Naive thymus-derived CD8-positive, alpha-beta T cell (primary cell): ENCODE results near the gene EXD3. TPM values are rescaled to one million over a fixed set of nuclear protein-coding genes. Genes with fewer than 3 reads are reported as not detected.
"Not testable (repeated sequence)": the region's sequence is repeated elsewhere in the genome, so short reads cannot be mapped to it uniquely, and the experiment has no call there.

ENCODE experiments used
- ATAC-seq, 2 donors: fragments of 150-1000 bp; cut with Tn5 transposase in 1 of 2; sonication (Bioruptor Pico), chemical (Tn5 transposase) in 1 of 2; 1 replicate in 1 of 2; 2 replicates in 1 of 2; pipeline ENCODE4 v1.10.0; 2021; ENCODE audit warnings: mild to moderate bottlenecking in 2 of 2, moderate library complexity in 2 of 2
- POLR2A ChIA-PET: fragments of 350-600 bp; sonication (Branson Sonifier 250); formaldehyde crosslinking; loops from one replicate; lab custom pipeline; 2021; ENCODE audit warnings: antibody characterized with exemption; lab: Charles Lee
- DNase-seq, 10 donors: peaks; one replicate each; pipeline versions ENCODE4 v3.0.0 to v3.0.0-alpha.2; 2020 to 2022
- H3K27ac Mint-ChIP-seq, 10 donors: one replicate each; pipeline ENCODE4 v1.8.0; 2020 to 2022; ENCODE audit warnings: mild to moderate bottlenecking in 10 of 10, mixed read lengths in 10 of 10, moderate library complexity in 4 of 10, inconsistent platforms in 1 of 10
- H3K27me3 Mint-ChIP-seq, 5 donors: one replicate each; pipeline ENCODE4 v1.8.0; 2021 to 2022; ENCODE audit warnings: mixed read lengths in 5 of 5
- H3K36me3 Mint-ChIP-seq, 3 donors: one replicate each; pipeline ENCODE4 v1.8.0; 2020 to 2022; ENCODE audit warnings: mixed read lengths in 3 of 3, mild to moderate bottlenecking in 2 of 3, inconsistent platforms in 1 of 3
- H3K4me1 Mint-ChIP-seq, 4 donors: one replicate each; pipeline ENCODE4 v1.8.0; 2021 to 2022; ENCODE audit warnings: mixed read lengths in 4 of 4
- H3K4me3 Mint-ChIP-seq, 10 donors: one replicate each; pipeline ENCODE4 v1.8.0; 2020 to 2022; ENCODE audit warnings: mild to moderate bottlenecking in 10 of 10, mixed read lengths in 10 of 10, moderate library complexity in 6 of 10, inconsistent platforms in 1 of 10
- H3K9me3 Mint-ChIP-seq, 9 donors: one replicate each; pipeline ENCODE4 v1.8.0; 2020 to 2022; ENCODE audit warnings: mixed read lengths in 9 of 9, mild to moderate bottlenecking in 3 of 9, inconsistent platforms in 1 of 9, moderate library complexity in 1 of 9
- polyA plus RNA-seq, 3 donors: library from polyadenylated mRNA; unstranded; fragments of 300-500 nt; fragmentation: Illumina TruSeq; gene quantifications; one replicate each; pipeline ENCODE4 v1.2.3, GENCODE V29; 2021
- total RNA-seq, 8 experiments: library from RNA in 2 of 8; stranded (reverse) in 2 of 8; gene quantifications; one replicate each; pipeline ENCODE4 v1.2.3 and lab custom pipeline; 2021 to 2026

Gene EXD3
- total and polyA plus RNA-seq, 5 experiments from 2014 or later = 2.6 to 28.3 (median 4.3) TPM

GRCh38 chr9:137383784-137384756 lies 38.9 kb downstream of the EXD3 start:
- POLR2A ChIA-PET = no interaction called here
- no peak for ATAC-seq
- Mint-ChIP-seq H3K27ac (peak overlapping the region in 5 of 10 donors; percentile 38 to 81 (median 72)), H3K4me1 (peaks cover 5 to 17% (median 11%) of the 10 kb centered on the region in 4 donors), H3K9me3 (no peaks in the 10 kb centered on the region), H3K27me3 (no peaks in the 10 kb centered on the region), H3K4me3 (peak overlapping the region in 1 of 10 donors; percentile 38), H3K36me3 (no peaks in the 10 kb centered on the region)
- peak in 1 of 10 donors; percentile 53 for DNase-seq

DNA sequence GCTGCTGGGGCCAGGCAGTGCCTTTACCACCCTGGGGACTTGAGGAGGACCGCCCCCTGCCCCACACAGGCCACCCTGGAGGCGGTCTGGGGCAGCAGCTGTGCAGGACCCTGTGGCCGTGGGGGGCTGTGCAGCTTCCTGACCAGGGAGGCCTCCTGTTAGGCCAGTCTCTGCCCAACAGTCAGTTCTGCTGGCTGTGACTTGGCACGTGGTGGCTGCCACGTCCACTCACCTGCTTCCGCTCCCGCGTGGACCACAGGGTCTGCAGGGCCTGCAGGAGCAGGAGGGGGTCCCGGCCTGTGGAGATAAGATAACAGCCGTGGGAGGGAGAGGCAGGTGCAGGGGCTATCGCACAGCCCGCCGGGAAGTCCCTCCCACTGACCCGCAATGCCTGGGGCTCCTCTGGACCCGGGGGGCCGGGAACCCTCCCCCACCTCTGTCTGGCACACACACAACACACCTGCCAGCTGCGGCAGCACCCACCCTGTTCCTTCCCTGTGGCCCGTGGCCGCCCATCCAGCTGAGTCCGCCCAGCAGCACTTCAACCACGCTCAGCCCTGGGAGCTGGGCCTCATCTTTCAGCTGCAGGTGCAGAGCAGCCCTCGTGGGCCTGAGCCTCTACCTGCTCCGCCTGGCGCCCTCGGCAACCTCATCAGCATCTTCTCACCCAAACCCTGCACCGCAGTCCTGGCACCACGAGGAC lies 39.7 kb downstream of the EXD3 start:
- POLR2A ChIA-PET = no interaction called here
- peaks cover 0 to 2% (median 0%) of the 10 kb centered on the region in 3 donors for H3K36me3 Mint-ChIP-seq
- DNase-seq (peak in 1 of 10 donors; percentile 41), ATAC-seq (no peak)
- H3K9me3 Mint-ChIP-seq = no peaks in the 10 kb centered on the region
- H3K4me1 Mint-ChIP-seq = peaks cover 7 to 17% (median 11%) of the 10 kb centered on the region in 4 donors
- H3K4me3 Mint-ChIP-seq = no peak overlapping the region
- H3K27ac Mint-ChIP-seq = peak overlapping the region in 2 of 10 donors; percentile 34 to 79
- no peaks in the 10 kb centered on the region for H3K27me3 Mint-ChIP-seq

GRCh38 chr9:137382444-137383080 lies 40.4 kb downstream of the EXD3 start:
- POLR2A ChIA-PET = no interaction called here
- Mint-ChIP-seq H3K4me1 (peaks cover 7 to 12% (median 9%) of the 10 kb centered on the region in 4 donors), H3K4me3 (no peak overlapping the region), H3K27me3 (no peaks in the 10 kb centered on the region), H3K27ac (peak overlapping the region in 2 of 10 donors; percentile 48 to 83), H3K36me3 (peaks cover 0 to 2% (median 0%) of the 10 kb centered on the region in 3 donors), H3K9me3 (no peaks in the 10 kb centered on the region)
- DNase-seq = peak in 1 of 10 donors; percentile 40
- ATAC-seq = no peak

- DNase-seq = peak in 1 of 10 donors; percentile 48
- H3K27ac Mint-ChIP-seq = peak overlapping the region in 3 of 10 donors; percentile 48 to 84 (median 74)
- no peak overlapping the region for H3K4me3 Mint-ChIP-seq
These were observed 41.2 kb downstream of the EXD3 start for GRCh38 chr9:137381501-137382443.

DNA sequence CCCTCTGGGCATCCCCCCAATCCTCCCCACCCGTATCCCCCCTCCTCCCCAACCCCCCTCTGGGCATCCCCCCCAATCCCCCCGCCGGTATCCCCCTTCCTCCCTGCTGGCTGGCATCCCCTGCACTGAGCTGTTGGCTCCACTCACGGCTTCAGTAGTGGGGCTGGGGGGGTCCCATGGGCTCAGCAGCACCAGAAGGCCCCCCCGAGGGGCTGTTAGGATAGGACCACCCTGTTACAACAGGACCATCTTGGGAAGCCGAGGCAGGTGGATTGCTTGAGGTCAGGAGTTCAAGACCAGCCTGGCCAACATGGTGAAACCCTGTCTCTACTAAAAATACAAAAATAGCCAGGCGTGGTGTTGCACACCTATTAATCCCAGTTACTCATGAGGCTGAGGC lies 42.4 kb downstream of the EXD3 start:
- no peak for ATAC-seq
- H3K36me3 Mint-ChIP-seq = peaks cover 0 to 2% (median 0%) of the 10 kb centered on the region in 3 donors
- H3K27me3 Mint-ChIP-seq = no peaks in the 10 kb centered on the region
- no peak overlapping the region for H3K4me3 Mint-ChIP-seq
- DNase-seq = peak in 1 of 10 donors; percentile 47
- no peaks in the 10 kb centered on the region for H3K9me3 Mint-ChIP-seq
- POLR2A ChIA-PET = no interaction called here
- no peak overlapping the region for H3K27ac Mint-ChIP-seq
- peaks cover 0 to 3% (median under 1%) of the 10 kb centered on the region in 4 donors for H3K4me1 Mint-ChIP-seq

More at GRCh38 chr9:137381501-137382443, 41.2 kb downstream of the EXD3 start:
- POLR2A ChIA-PET = no interaction called here
- ATAC-seq = no peak
- Mint-ChIP-seq H3K27me3 (no peaks in the 10 kb centered on the region), H3K9me3 (no peaks in the 10 kb centered on the region), H3K4me1 (peaks cover 3 to 4% (median 4%) of the 10 kb centered on the region in 4 donors), H3K36me3 (peaks cover 0 to 2% (median 0%) of the 10 kb centered on the region in 3 donors)

- DNase-seq (no peak), ATAC-seq (no peak)
- Mint-ChIP-seq H3K4me1 (peaks cover 0 to 3% (median under 1%) of the 10 kb centered on the region in 4 donors), H3K36me3 (peaks cover 0 to 2% (median 0%) of the 10 kb centered on the region in 3 donors), H3K27me3 (no peaks in the 10 kb centered on the region), H3K9me3 (no peaks in the 10 kb centered on the region), H3K27ac (peak overlapping the region in 1 of 10 donors; percentile 70), H3K4me3 (no peak overlapping the region)
- POLR2A ChIA-PET = no interaction called here
These were observed 42.8 kb downstream of the EXD3 start for GRCh38 chr9:137380171-137380570.

GRCh38 chr9:137379761-137380161 lies 43.2 kb downstream of the EXD3 start:
- POLR2A ChIA-PET = no interaction called here
- DNase-seq = peak in 1 of 10 donors; percentile 45
- Mint-ChIP-seq H3K4me3 (no peak overlapping the region), H3K27me3 (no peaks in the 10 kb centered on the region), H3K4me1 (peaks cover 0 to 3% (median under 1%) of the 10 kb centered on the region in 4 donors), H3K27ac (no peak overlapping the region), H3K9me3 (no peaks in the 10 kb centered on the region), H3K36me3 (peaks cover 0 to 2% (median 0%) of the 10 kb centered on the region in 3 donors)
- ATAC-seq = no peak

GRCh38 chr9:137378688-137379410 lies 44.1 kb downstream of the EXD3 start:
- peak in 1 of 10 donors; percentile 38 for DNase-seq
- H3K4me1 Mint-ChIP-seq, H3K9me3 Mint-ChIP-seq, H3K27me3 Mint-ChIP-seq, POLR2A ChIA-PET, H3K4me3 Mint-ChIP-seq, ATAC-seq, H3K36me3 Mint-ChIP-seq: not testable (repeated sequence)
- H3K27ac Mint-ChIP-seq = peak overlapping the region in 2 of 10 donors; percentile 5 to 49

DNA sequence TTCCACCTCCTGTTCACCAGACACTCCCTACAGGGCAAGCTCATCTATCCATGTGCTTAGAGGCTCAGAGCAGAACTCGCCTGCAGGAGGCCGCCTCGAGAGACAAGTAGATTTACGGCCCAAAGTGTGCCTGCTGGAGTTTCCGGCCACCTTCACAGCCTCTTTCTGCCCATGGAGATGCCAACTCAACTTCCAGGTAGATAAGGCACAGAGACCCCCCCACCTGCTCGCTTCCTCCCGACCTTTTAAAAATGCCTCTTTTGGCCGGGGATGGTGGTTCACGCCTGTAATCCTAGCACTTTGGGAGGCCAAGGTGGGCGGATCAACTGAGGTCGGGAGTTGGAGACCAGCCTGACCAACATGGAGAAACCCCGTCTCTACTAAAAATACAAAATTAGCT lies 46.6 kb downstream of the EXD3 start:
- Mint-ChIP-seq H3K4me1 (peaks cover 0 to 3% (median 0%) of the 10 kb centered on the region in 4 donors), H3K27ac (no peak overlapping the region), H3K36me3 (peaks cover 0 to 4% (median 0%) of the 10 kb centered on the region in 3 donors), H3K9me3 (no peaks in the 10 kb centered on the region), H3K4me3 (no peak overlapping the region), H3K27me3 (no peaks in the 10 kb centered on the region)
- no peak for ATAC-seq
- POLR2A ChIA-PET = no interaction called here
- DNase-seq = peak in 1 of 10 donors; percentile 41

DNA sequence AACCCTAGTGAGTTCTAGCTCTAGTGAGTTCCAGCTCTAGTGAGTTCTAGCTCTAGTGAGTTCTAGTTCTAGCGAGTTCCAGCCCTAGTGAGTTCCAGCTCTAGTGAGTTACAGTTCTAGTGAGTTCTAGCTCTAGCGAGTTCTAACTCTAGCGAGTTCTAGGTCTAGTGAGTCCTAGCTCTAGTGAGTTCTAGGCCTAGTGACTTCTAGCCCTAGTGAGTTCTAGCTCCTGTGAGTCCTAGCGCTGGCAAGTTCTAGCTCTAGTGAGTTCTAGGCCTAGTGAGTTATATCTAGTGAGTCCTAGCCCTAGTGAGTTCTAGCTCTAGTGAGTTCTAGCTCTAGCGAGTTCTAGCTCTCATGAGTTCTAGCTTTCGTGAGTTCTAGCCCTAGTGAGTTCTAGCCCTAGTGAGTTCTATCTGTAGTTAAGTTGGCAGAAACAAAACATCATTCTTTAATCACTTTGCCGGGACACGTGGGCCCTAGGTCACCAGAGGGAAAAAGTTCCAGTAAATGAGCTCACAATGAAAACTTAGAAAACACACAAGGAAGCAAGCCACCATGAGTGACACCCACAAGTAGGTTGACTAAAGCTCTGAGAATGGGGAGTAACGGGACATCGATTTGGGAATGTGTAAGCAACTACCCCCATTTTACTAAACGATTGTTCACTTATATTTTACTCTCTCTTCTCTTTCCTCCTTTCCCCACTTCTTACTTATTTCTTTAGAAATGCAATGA lies 47.5 kb downstream of the EXD3 start:
- ATAC-seq = no peak
- Mint-ChIP-seq H3K4me1 (peaks cover 0 to 3% (median 0%) of the 10 kb centered on the region in 4 donors), H3K4me3 (no peak overlapping the region), H3K27me3 (no peaks in the 10 kb centered on the region), H3K27ac (no peak overlapping the region), H3K9me3 (no peaks in the 10 kb centered on the region), H3K36me3 (peaks cover 0 to 4% (median 0%) of the 10 kb centered on the region in 3 donors)
- POLR2A ChIA-PET = no interaction called here
- DNase-seq = peak in 1 of 10 donors; percentile 16
